Gastrocnemius medialis (tissue), 4 donors: Measurements from ENCODE around the gene ZNF674. TPM values are rescaled to one million over a fixed set of nuclear protein-coding genes. Genes with fewer than 3 reads are reported as not detected.

Experiments used
- ATAC-seq, 2 donors: fragments of 150-250 bp; one replicate each; pipeline ENCODE4 v1.9.1; 2016
- DNase-seq, 2 donors: peaks; one replicate each; pipeline ENCODE4 v3.0.0-alpha.2; 2019
- H3K27ac ChIP-seq, 4 donors: fragments of 200-600 bp; sonication (generic); 1 replicate in 1 of 4; 2 replicates in 3 of 4; pipeline ENCODE4 v1.5.1; 2016 to 2018; ENCODE audit warnings: mild to moderate bottlenecking in 2 of 4, moderate library complexity in 1 of 4
- H3K27me3 ChIP-seq, 3 donors: fragments of 200-600 bp; sonication (generic) in 2 of 3; 1 replicate in 1 of 3; 2 replicates in 2 of 3; pipeline versions ENCODE4 v1.5.1 to v1.6.0; 2016 to 2019; ENCODE audit warnings: mild to moderate bottlenecking in 1 of 3, moderate library complexity in 1 of 3
- H3K36me3 ChIP-seq, 2 donors: fragments of 200-600 bp; sonication (generic) in 1 of 2; one replicate each; pipeline ENCODE4 v1.5.1; 2017 to 2018
- H3K4me1 ChIP-seq, 2 donors: fragments of 200-600 bp; sonication (generic) in 1 of 2; one replicate each; pipeline ENCODE4 v1.5.1; 2016 to 2017; ENCODE audit warnings: mild to moderate bottlenecking in 2 of 2
- H3K4me3 ChIP-seq, 4 donors: fragments of 200-600 bp; sonication (generic) in 3 of 4; 1 replicate in 1 of 4; 2 replicates in 3 of 4; pipeline ENCODE4 v1.5.1; 2016 to 2019; ENCODE audit warnings: mild to moderate bottlenecking in 2 of 4
- H3K9me3 ChIP-seq, 3 donors: fragments of 200-600 bp; sonication (generic) in 2 of 3; 1 replicate in 1 of 3; 2 replicates in 2 of 3; pipeline ENCODE4 v1.5.1; 2016 to 2019
- CTCF ChIP-seq, 5 experiments: fragments of 450-650 bp in 3 of 5; fragments of 200-600 bp in 2 of 5; sonication (generic) in 2 of 5; IDR thresholded peaks in 4 of 5; conservative IDR thresholded peaks in 1 of 5; 1 replicate in 4 of 5; 2 replicates in 1 of 5; pipeline ENCODE4 v1.5.1; 2016 to 2019; ENCODE audit warnings: antibody characterized with exemption in 5 of 5, mild to moderate bottlenecking in 3 of 5, moderate library complexity in 3 of 5
- POLR2A ChIP-seq, 2 donors: fragments of 450-650 bp; IDR thresholded peaks; one replicate each; pipeline ENCODE4 v1.6.1; 2017; ENCODE audit warnings: antibody characterized with exemption in 2 of 2, mild to moderate bottlenecking in 2 of 2, moderate library complexity in 2 of 2
- in situ Hi-C, 4 donors: fragments of 200-750 bp; cut with MboI; loops; one replicate each; pipeline versions ENCODE4 v1.15.0 to v1.8.0; 2017; ENCODE audit warnings: low sequenced_read_pairs in 4 of 4
- intact Hi-C: fragments of 100-400 bp; cut with DNase I; formaldehyde crosslinking; loops from one replicate; pipeline ENCODE4 v1.15.1; 2023; ENCODE audit warnings: low total_unique reads
- total RNA-seq, 4 donors: library from RNA; depleted of rRNA; stranded (reverse); fragments of >200 nt; gene quantifications; one replicate each; pipeline versions ENCODE4 v1.1.0 to v1.2.3, GENCODE V29; 2016

The ZNF674 gene
- 1 to 10 TPM; 1.4 to 2.6 (median 2.1) TPM for total RNA-seq

DNA sequence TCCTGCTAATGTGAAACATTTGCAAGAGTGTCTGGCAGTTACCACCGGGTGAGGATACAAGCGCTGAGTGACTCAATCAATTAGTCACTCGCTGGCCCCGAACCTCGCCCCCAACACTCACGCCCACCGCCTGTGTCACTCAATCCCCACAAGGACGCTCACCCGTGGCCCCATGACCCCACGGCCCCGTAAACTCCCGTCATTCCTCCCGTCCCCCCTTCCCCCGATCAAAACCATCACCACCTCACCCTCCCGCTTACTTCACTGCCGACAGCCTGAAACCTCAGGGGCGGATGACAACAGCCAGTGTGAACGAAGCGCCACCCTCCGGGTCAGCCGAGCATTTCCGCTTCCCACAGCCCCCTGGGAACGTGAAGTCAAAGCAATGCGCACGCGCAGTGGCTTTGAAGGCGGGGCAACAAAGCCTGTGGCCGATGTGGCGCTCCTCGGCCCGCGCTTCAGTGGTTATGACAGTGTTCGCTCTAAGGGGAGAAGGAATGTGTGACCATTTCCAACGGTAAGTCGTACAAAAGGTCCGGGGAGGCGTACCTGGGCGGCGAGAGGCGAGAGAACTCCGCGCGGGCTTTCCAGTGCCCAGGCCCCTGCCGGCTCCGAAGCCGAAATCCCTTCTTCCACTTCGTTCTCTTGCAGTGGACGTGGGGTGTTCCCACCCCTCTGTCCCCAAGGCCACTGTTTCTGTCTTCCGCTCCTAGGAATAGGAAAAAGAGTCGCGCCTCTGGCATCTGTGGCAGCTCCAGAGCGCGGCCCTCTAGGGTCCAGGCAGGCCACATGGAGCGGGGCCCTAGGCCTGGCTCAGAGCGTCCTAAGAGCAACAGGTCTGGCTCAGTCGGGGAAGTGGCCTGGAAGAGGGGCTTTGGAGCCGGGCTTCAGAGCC is at the start of gene ZNF674:
TSS of gene ZNF674 (minus strand) at position 311 of the 895 bp plus-strand sequence. CDS start 3,334 bp downstream, outside the sequence.
- Histone ChIP-seq H3K4me3 (peak within 1 kb of the TSS; percentile 64 to 79 (median 78)), H3K9me3 (no peaks in the 10 kb centered on the region), H3K27ac (peak within 1 kb of the TSS; percentile 85 to 89 (median 87)), H3K4me1 (peaks cover 9% of the 10 kb centered on the region in 2 donors), H3K36me3 (peaks cover 0 to 9% of the 10 kb centered on the region in 2 donors), H3K27me3 (no peaks in the 10 kb centered on the region)
- in situ Hi-C loops (loop anchor here in 1 of 4 donors (25.0 kb wide), 1 partner anchor 108 kb away; no protein-coding TSS in a partner anchor), intact Hi-C loops (loop anchor here (2.0 to 10.0 kb wide), 2 partner anchors 99 to 589 kb away; no protein-coding TSS in a partner anchor)
- DNase-seq (peak; percentile 85 to 88), ATAC-seq (peak; percentile 97 to 99)
- TF ChIP-seq CTCF (IDR thresholded peaks at IDR 0.05 in 4 of 5, conservative IDR thresholded peaks at IDR 0.05 in 1 of 5): peak in 2 of 5 experiments; percentile 33 to 45
- TF ChIP-seq POLR2A (IDR thresholded peaks at IDR 0.05): peak; percentile 70 to 74

DNA sequence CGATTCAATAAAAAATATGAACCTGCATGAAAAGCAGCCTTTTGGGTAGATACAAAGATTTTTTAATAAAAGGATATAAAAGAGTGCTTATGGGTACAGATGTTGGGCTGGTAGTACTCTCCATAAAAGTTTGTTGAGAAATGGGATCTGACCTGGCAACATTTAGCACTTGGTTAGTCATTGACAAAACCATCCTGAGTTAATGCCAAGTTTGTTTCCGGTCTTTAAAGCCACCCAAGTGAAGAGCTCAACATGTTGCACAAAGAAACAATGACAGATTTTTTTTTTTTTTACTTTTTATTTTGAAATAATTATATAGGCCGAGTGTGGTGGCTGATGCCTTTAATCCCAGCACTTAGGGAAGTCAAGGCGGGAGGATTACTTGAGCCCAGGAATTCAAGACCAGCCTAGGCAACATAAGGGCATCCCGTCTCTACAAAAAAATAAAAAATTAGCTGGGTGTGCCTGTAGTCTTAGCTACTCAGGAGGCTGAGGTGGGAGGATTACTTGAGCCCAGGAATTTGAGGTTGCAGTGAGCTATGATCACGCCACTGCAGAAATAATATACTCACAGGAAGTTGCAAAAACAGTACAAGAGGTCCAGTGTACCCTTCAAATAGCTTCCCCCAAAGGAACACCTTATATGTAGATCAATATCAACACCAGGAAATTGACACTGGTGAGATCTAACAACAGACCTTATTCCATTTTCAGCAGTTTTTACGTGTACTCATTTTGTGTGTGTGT is 44.9 kb upstream of the ZNF674 start:
- ATAC-seq: peak; percentile 70 to 74
- no peak for DNase-seq
- H3K36me3 ChIP-seq: no peaks in the 10 kb centered on the region
- no peaks in the 10 kb centered on the region for H3K9me3 ChIP-seq
- H3K27ac ChIP-seq: peak overlapping the region; percentile 7 to 63 (median 40)
- TF ChIP-seq CTCF (IDR thresholded peaks at IDR 0.05 in 4 of 5, conservative IDR thresholded peaks at IDR 0.05 in 1 of 5): no peak
- TF ChIP-seq POLR2A (IDR thresholded peaks at IDR 0.05): no peak
- H3K4me1 ChIP-seq: peaks cover 6 to 30% of the 10 kb centered on the region in 2 donors
- in situ Hi-C loops: no loop called here
- no peaks in the 10 kb centered on the region for H3K27me3 ChIP-seq
- no peak overlapping the region for H3K4me3 ChIP-seq
- intact Hi-C loops: loop anchor here (5.0 kb wide), 1 partner anchor 37 kb away; no protein-coding TSS in a partner anchor

- Histone ChIP-seq H3K9me3 (no peaks in the 10 kb centered on the region), H3K27ac (peak overlapping the region; percentile 18 to 63 (median 42)), H3K4me3 (no peak overlapping the region), H3K4me1 (peaks cover 6 to 24% of the 10 kb centered on the region in 2 donors), H3K36me3 (no peaks in the 10 kb centered on the region), H3K27me3 (no peaks in the 10 kb centered on the region)
- intact Hi-C loops (loop anchor here (5.0 kb wide), 1 partner anchor 39 kb away; no protein-coding TSS in a partner anchor), in situ Hi-C loops (no loop called here)
- TF ChIP-seq CTCF (IDR thresholded peaks at IDR 0.05 in 4 of 5, conservative IDR thresholded peaks at IDR 0.05 in 1 of 5) (no peak), POLR2A (IDR thresholded peaks at IDR 0.05) (no peak)
- DNase-seq (peak; percentile 31 to 64), ATAC-seq (peak; percentile 52 to 70)
Measured at GRCh38 chrX:46588263-46588662, 43.0 kb upstream of the ZNF674 start.

- Histone ChIP-seq H3K9me3 (no peaks in the 10 kb centered on the region), H3K36me3 (no peaks in the 10 kb centered on the region), H3K27me3 (no peaks in the 10 kb centered on the region), H3K4me1 (peaks cover 6 to 24% of the 10 kb centered on the region in 2 donors), H3K4me3 (no peak overlapping the region), H3K27ac (peak overlapping the region; percentile 18 to 63 (median 42))
- DNase-seq (no peak), ATAC-seq (peak in 1 of 2 donors; percentile 18)
- intact Hi-C loops (loop anchor here (5.0 kb wide), 1 partner anchor 40 kb away; no protein-coding TSS in a partner anchor), in situ Hi-C loops (no loop called here)
- TF ChIP-seq POLR2A (IDR thresholded peaks at IDR 0.05): no peak
- no peak for TF ChIP-seq CTCF (IDR thresholded peaks at IDR 0.05 in 4 of 5, conservative IDR thresholded peaks at IDR 0.05 in 1 of 5)
Measured at GRCh38 chrX:46587753-46588171, 42.5 kb upstream of the ZNF674 start.
